Endothelial cell of umbilical vein (primary cell): ENCODE measurements around the gene MVB12B. TPM values are rescaled to one million over a fixed set of nuclear protein-coding genes. Genes with fewer than 3 reads are reported as not detected.

ENCODE experiments used
- BruUV-seq: library from RNA; stranded (reverse); fragments of 400-500 nt; replicated peaks from 2 replicates; lab custom pipeline; 2021; lab: Mats Ljungman, UMichigan
- CTCF ChIA-PET: fragments of 300-600, 350-600 bp; sonication (Branson Sonifier 250); formaldehyde crosslinking; loops from one replicate; lab custom pipeline; 2021; ENCODE audit warnings: antibody characterized with exemption, inconsistent platforms; lab: Charles Lee
- POLR2A ChIA-PET: fragments of 300-600, 350-600 bp; sonication (Branson Sonifier 250); formaldehyde crosslinking; loops from one replicate; lab custom pipeline; 2021; ENCODE audit warnings: antibody characterized with exemption, inconsistent platforms; lab: Charles Lee
- DNase-seq: peaks from one replicate; pipeline ENCODE4 v3.0.0-alpha.2; 2011; ENCODE audit warnings: low read depth, low spot score
- FAIRE-seq: peaks from 2 replicates; lab custom pipeline; 2011; peaks lifted over from hg19 to GRCh38; lab: Jason Lieb, UNC
- H2AFZ ChIP-seq: 2 replicates; pipeline ENCODE4 v1.6.0; 2012; ENCODE audit warnings: low read depth, low read length, control low read depth, inconsistent platforms
- H3K27ac ChIP-seq: 2 replicates; pipeline ENCODE4 v1.5.1; 2011; ENCODE audit warnings: low read depth, mild to moderate bottlenecking, control low read depth, low read length, moderate library complexity; ENCODE audit not compliant: insufficient read depth
- H3K27me3 ChIP-seq, 2 experiments: 2 replicates each; pipeline versions ENCODE4 v1.6.0 to v1.6.1; 2011; ENCODE audit warnings: low read length in 2 of 2, mixed read lengths in 1 of 2; ENCODE audit not compliant: control insufficient read depth in 2 of 2, insufficient read depth in 2 of 2
- H3K36me3 ChIP-seq, 2 experiments: 2 replicates in 1 of 2; 3 replicates in 1 of 2; pipeline ENCODE4 v1.5.1; 2011; ENCODE audit warnings: low read length in 2 of 2, mild to moderate bottlenecking in 1 of 2, moderate library complexity in 1 of 2; ENCODE audit not compliant: control insufficient read depth in 2 of 2, insufficient read depth in 2 of 2; ENCODE audit errors: extremely low read depth in 1 of 2
- H3K4me1 ChIP-seq: 3 replicates; pipeline ENCODE4 v1.5.1; 2011; ENCODE audit warnings: mild to moderate bottlenecking, low read length; ENCODE audit not compliant: control insufficient read depth, insufficient read depth; ENCODE audit errors: extremely low read depth
- H3K4me2 ChIP-seq: 2 replicates; pipeline ENCODE4 v1.6.1; 2011; ENCODE audit warnings: low read length, control low read depth, mixed read lengths; ENCODE audit not compliant: insufficient read depth
- H3K4me3 ChIP-seq, 3 experiments: fragments of 200-600 bp in 1 of 3; sonication (generic), shearing (Covaris generic) in 1 of 3; replicated peaks in 1 of 3; 2 replicates each; pipeline ENCODE4 v1.5.1; 2011 to 2016; ENCODE audit warnings: control low read depth in 3 of 3, low read length in 3 of 3, mild to moderate bottlenecking in 2 of 3, inconsistent platforms in 1 of 3, low read depth in 1 of 3, moderate library complexity in 1 of 3; ENCODE audit not compliant: insufficient read depth in 1 of 3
- H3K79me2 ChIP-seq: 2 replicates; pipeline ENCODE4 v1.6.0; 2012; ENCODE audit warnings: low read length, inconsistent platforms; ENCODE audit not compliant: control insufficient read depth, insufficient read depth
- H3K9ac ChIP-seq: replicated peaks from 2 replicates; pipeline ENCODE3; 2011; ENCODE audit warnings: low read length, control low read depth; ENCODE audit not compliant: insufficient read depth; ENCODE audit errors: extremely low read depth
- H3K9me1 ChIP-seq: replicated peaks from 3 replicates; pipeline ENCODE4 v1.6.0; 2011; ENCODE audit warnings: mild to moderate bottlenecking, low read length; ENCODE audit not compliant: control insufficient read depth, insufficient read depth; ENCODE audit errors: extremely low read depth
- H3K9me3 ChIP-seq: replicated peaks from 2 replicates; pipeline ENCODE4 v1.5.1; 2012; ENCODE audit warnings: low read length, inconsistent platforms; ENCODE audit not compliant: control insufficient read depth, insufficient read depth
- H4K20me1 ChIP-seq: replicated peaks from 2 replicates; pipeline ENCODE3; 2011; ENCODE audit warnings: mild to moderate bottlenecking, low read length; ENCODE audit not compliant: control insufficient read depth, insufficient read depth; ENCODE audit errors: extremely low read depth
- EZH2 ChIP-seq: IDR thresholded peaks from 2 replicates; pipeline ENCODE4 v1.6.1; 2012; ENCODE audit warnings: borderline replicate concordance, low read depth, mild to moderate bottlenecking, moderate library complexity, low read length, inconsistent platforms; ENCODE audit not compliant: severe bottlenecking
- FOS ChIP-seq: IDR thresholded peaks from 2 replicates; pipeline ENCODE4 v1.6.1; 2011; ENCODE audit warnings: mild to moderate bottlenecking, low read length, moderate library complexity, borderline replicate concordance; ENCODE audit not compliant: insufficient read depth
- GATA2 ChIP-seq: IDR thresholded peaks from 2 replicates; pipeline ENCODE4 v1.7.0; 2011; ENCODE audit warnings: low read depth, mild to moderate bottlenecking, moderate library complexity, mixed read lengths, low read length; ENCODE audit not compliant: insufficient read length, insufficient read depth
- JUN ChIP-seq: IDR thresholded peaks from 2 replicates; pipeline ENCODE4 v1.6.1; 2011; ENCODE audit warnings: borderline replicate concordance, low read depth; ENCODE audit not compliant: insufficient read length, insufficient read depth
- MYC ChIP-seq: IDR thresholded peaks from one replicate; pipeline ENCODE4 v1.6.1; 2011; ENCODE audit warnings: mild to moderate bottlenecking, low read depth, low read length
- POLR2A ChIP-seq: IDR thresholded peaks from 2 replicates; pipeline ENCODE4 v1.6.1; 2012; ENCODE audit warnings: low read depth, mild to moderate bottlenecking, control low read depth, low read length
- POLR2AphosphoS5 ChIP-seq: IDR thresholded peaks from 2 replicates; pipeline ENCODE4 v1.6.1; 2012; ENCODE audit warnings: low read depth, mild to moderate bottlenecking, control low read depth, low read length, moderate library complexity; ENCODE audit not compliant: insufficient read depth
- dilution Hi-C: fragments of 300-500 bp; cut with MboI; formaldehyde crosslinking; loops from one replicate; pipeline ENCODE4 v1.15.0; 2019; ENCODE audit warnings: low sequenced_read_pairs; ENCODE audit not compliant: extremely low pct_ligation_motif_present
- intact Hi-C: fragments of 100-400 bp; cut with micrococcal nuclease; formaldehyde crosslinking; loops from one replicate; pipeline ENCODE4 v1.10.0; 2022
- polyA plus RNA-seq, 4 experiments: library from polyadenylated mRNA; depleted of rRNA in 3 of 4; stranded (reverse) in 3 of 4; unstranded in 1 of 4; fragments of >200 nt; gene quantifications; 2 replicates each; pipeline versions ENCODE4 v1.2.1 to v1.2.3, GENCODE V29; 2011 to 2012; ENCODE audit warnings: missing spikeins in 1 of 4
- total RNA-seq: library from RNA; stranded (reverse); gene quantifications from 2 replicates; pipeline ENCODE4 v1.2.3, GENCODE V29; 2021
- TF ChIP-seq, protein P1 (sequence below): IDR thresholded peaks from 2 replicates; pipeline ENCODE4 v1.6.1; 2011; ENCODE audit not compliant: insufficient read depth, insufficient read length
- TF ChIP-seq, protein P2 (sequence below), 2 donors: IDR thresholded peaks; 1 replicate in 1 of 2; 2 replicates in 1 of 2; pipeline ENCODE4 v1.5.1; 2011; ENCODE audit warnings: low read length in 2 of 2, mild to moderate bottlenecking in 2 of 2, moderate library complexity in 2 of 2, control low read depth in 1 of 2, inconsistent platforms in 1 of 2, low read depth in 1 of 2; ENCODE audit not compliant: insufficient read depth in 1 of 2; ENCODE audit errors: extremely low read depth in 1 of 2

MVB12B gene
- total and polyA plus RNA-seq, 2 donors (not counting 3 experiments of a cell fraction or from before 2014, with no cell fraction given), result 6.6 to 17.3 TPM

DNA sequence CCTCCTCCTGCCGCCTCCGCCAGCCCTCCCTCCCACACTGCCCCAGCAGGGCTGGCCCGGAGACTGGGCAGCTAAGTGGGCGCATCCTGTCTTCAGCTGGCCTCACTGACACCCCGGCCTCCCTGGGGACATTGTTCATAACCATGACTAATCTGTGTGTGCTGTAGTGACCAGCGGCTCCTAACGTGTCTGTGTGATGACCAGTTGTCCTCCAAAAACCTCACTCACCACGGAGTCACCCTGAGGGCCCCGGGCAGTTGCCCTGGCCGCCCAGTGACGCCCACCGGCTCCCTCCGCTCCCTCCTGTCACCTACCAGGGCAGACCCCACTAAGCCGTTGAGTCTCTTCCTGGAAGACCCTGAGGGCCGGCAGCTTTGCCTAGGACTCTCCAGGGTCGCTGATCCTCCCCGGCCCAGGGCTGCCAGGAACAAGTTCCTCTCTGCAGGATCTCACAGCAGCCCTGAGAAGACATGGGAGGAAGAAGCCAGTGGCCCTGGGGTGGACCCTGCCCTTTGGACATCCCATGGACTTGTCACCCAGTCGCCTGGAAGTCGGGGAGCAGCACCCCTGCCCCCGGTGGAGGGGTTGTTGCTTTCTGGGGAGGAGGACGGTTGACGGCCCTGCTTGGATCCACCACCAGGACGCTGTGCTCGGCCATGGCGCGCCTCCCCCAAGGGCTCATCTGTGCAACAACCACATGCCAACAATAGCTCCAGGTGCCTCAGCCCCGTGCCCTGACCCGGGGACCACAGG, 176.9 kb downstream of the MVB12B start:
- H3K36me3 ChIP-seq, result no peaks in the 10 kb centered on the region
- intact Hi-C loops, result no loop called here
- H4K20me1 ChIP-seq, result no peaks in the 10 kb centered on the region
- no TSS peak for BruUV-seq
- CTCF ChIA-PET, result interaction anchor here (6.7 kb wide), 1 partner anchor 55 kb away, joined by 126 read pairs; no protein-coding TSS in a partner anchor
- no peak overlapping the region for H3K4me2 ChIP-seq
- POLR2A ChIA-PET, result no interaction called here
- TF ChIP-seq EZH2, result no peak
- TF ChIP-seq, protein P1, sequence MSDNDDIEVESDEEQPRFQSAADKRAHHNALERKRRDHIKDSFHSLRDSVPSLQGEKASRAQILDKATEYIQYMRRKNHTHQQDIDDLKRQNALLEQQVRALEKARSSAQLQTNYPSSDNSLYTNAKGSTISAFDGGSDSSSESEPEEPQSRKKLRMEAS, result no peak
- no peak for TF ChIP-seq GATA2
- no peak for TF ChIP-seq FOS
- TF ChIP-seq, protein P2, sequence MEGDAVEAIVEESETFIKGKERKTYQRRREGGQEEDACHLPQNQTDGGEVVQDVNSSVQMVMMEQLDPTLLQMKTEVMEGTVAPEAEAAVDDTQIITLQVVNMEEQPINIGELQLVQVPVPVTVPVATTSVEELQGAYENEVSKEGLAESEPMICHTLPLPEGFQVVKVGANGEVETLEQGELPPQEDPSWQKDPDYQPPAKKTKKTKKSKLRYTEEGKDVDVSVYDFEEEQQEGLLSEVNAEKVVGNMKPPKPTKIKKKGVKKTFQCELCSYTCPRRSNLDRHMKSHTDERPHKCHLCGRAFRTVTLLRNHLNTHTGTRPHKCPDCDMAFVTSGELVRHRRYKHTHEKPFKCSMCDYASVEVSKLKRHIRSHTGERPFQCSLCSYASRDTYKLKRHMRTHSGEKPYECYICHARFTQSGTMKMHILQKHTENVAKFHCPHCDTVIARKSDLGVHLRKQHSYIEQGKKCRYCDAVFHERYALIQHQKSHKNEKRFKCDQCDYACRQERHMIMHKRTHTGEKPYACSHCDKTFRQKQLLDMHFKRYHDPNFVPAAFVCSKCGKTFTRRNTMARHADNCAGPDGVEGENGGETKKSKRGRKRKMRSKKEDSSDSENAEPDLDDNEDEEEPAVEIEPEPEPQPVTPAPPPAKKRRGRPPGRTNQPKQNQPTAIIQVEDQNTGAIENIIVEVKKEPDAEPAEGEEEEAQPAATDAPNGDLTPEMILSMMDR (IDR thresholded peaks at IDR 0.05; ENCODE audit: extremely low read depth in 1 of 2, insufficient read depth in 1 of 2, low read depth in 1 of 2, low read length in 2 of 2), result no peak
- TF ChIP-seq MYC, result no peak
- TF ChIP-seq JUN, result no peak
- TF ChIP-seq POLR2AphosphoS5, result no peak
- TF ChIP-seq POLR2A, result no peak
- no peak overlapping the region for H3K9ac ChIP-seq
- H3K27ac ChIP-seq, result no peak overlapping the region
- dilution Hi-C loops, result no loop called here
- FAIRE-seq (no peak), DNase-seq (no peak)
- H3K9me3 ChIP-seq, result no peaks in the 10 kb centered on the region
- no peaks in the 10 kb centered on the region for H3K9me1 ChIP-seq
- no peaks in the 10 kb centered on the region for H3K4me1 ChIP-seq
- H3K27me3 ChIP-seq, result peaks cover 0 to 3% of the 10 kb centered on the region in 2 experiments
- H2AFZ ChIP-seq, result no peak overlapping the region
- no peaks in the 10 kb centered on the region for H3K79me2 ChIP-seq
- no peak overlapping the region for H3K4me3 ChIP-seq
